H9 (cell line): ENCODE results near the gene NDNF. TPM values are rescaled to one million over a fixed set of nuclear protein-coding genes. Genes with fewer than 3 reads are reported as not detected.

ENCODE experiments used
- DNase-seq: peaks from one replicate; pipeline ENCODE4 v3.0.0-alpha.2; 2017
- H2AFZ ChIP-seq: one replicate; pipeline ENCODE4 v1.6.1; 2013; ENCODE audit warnings: mild to moderate bottlenecking, low read length, control low read depth, moderate library complexity
- H2AK5ac ChIP-seq: 2 replicates; pipeline ENCODE4 v1.6.1; 2013; ENCODE audit warnings: low read length, control low read depth, mixed read lengths; ENCODE audit not compliant: insufficient read length
- H2BK120ac ChIP-seq: one replicate; pipeline ENCODE4 v1.6.1; 2013; ENCODE audit warnings: low read depth, mild to moderate bottlenecking, low read length, control low read depth, inconsistent platforms; ENCODE audit not compliant: poor library complexity, severe bottlenecking
- H2BK12ac ChIP-seq: 2 replicates; pipeline ENCODE4 v1.6.1; 2013; ENCODE audit warnings: low read length, control low read depth, mixed read lengths, low read depth; ENCODE audit not compliant: insufficient read length
- H2BK15ac ChIP-seq: 2 replicates; pipeline ENCODE4 v1.6.1; 2013; ENCODE audit warnings: low read depth, low read length, control low read depth
- H2BK20ac ChIP-seq: one replicate; pipeline ENCODE4 v1.6.1; 2013; ENCODE audit warnings: low read depth, mild to moderate bottlenecking, low read length, control low read depth, inconsistent platforms; ENCODE audit not compliant: poor library complexity, severe bottlenecking
- H2BK5ac ChIP-seq: 2 replicates; pipeline ENCODE4 v1.6.1; 2013; ENCODE audit warnings: low read length, control low read depth, mixed read lengths; ENCODE audit not compliant: insufficient read length
- H3K14ac ChIP-seq: 2 replicates; pipeline ENCODE4 v1.6.1; 2013; ENCODE audit warnings: low read length, control low read depth; ENCODE audit not compliant: insufficient read depth
- H3K18ac ChIP-seq: 2 replicates; pipeline ENCODE4 v1.6.1; 2013; ENCODE audit warnings: low read depth, mild to moderate bottlenecking, mixed read lengths, low read length, control low read depth; ENCODE audit not compliant: insufficient read length
- H3K23ac ChIP-seq: 2 replicates; pipeline ENCODE4 v1.6.1; 2013; ENCODE audit warnings: low read length, control low read depth, mixed read lengths, low read depth; ENCODE audit not compliant: insufficient read length
- H3K23me2 ChIP-seq: 2 replicates; pipeline ENCODE4 v1.6.1; 2013; ENCODE audit warnings: low read depth, mild to moderate bottlenecking, mixed read lengths, low read length, control low read depth; ENCODE audit not compliant: insufficient read length, poor library complexity, severe bottlenecking
- H3K27ac ChIP-seq: 2 replicates; pipeline ENCODE4 v1.5.1; 2013; ENCODE audit warnings: low read length, control low read depth, mixed read lengths, low read depth; ENCODE audit not compliant: insufficient read length
- H3K27me3 ChIP-seq: 2 replicates; pipeline ENCODE4 v1.6.1; 2013; ENCODE audit warnings: low read length, control low read depth, inconsistent platforms; ENCODE audit not compliant: insufficient read depth
- H3K4ac ChIP-seq: 2 replicates; pipeline ENCODE4 v1.6.1; 2013; ENCODE audit warnings: low read depth, mild to moderate bottlenecking, control low read depth, inconsistent platforms, low read length, moderate library complexity
- H3K4me1 ChIP-seq: 2 replicates; pipeline ENCODE4 v1.6.1; 2013; ENCODE audit warnings: low read length, control low read depth, inconsistent platforms; ENCODE audit not compliant: insufficient read depth
- H3K4me2 ChIP-seq: 2 replicates; pipeline ENCODE4 v1.6.1; 2013; ENCODE audit warnings: low read length, control low read depth, mixed read lengths; ENCODE audit not compliant: insufficient read length, insufficient read depth
- H3K56ac ChIP-seq: 2 replicates; pipeline ENCODE4 v1.6.1; 2013; ENCODE audit warnings: low read depth, mild to moderate bottlenecking, mixed read lengths, low read length, control low read depth; ENCODE audit not compliant: insufficient read length
- H3K79me1 ChIP-seq: 2 replicates; pipeline ENCODE4 v1.6.1; 2013; ENCODE audit warnings: low read depth, mild to moderate bottlenecking, moderate library complexity, low read length, control low read depth, inconsistent platforms; ENCODE audit not compliant: insufficient read depth, poor library complexity, severe bottlenecking
- H3K79me2 ChIP-seq: 2 replicates; pipeline ENCODE4 v1.6.1; 2013; ENCODE audit warnings: low read length, control low read depth, inconsistent platforms; ENCODE audit not compliant: insufficient read depth
- H3K9ac ChIP-seq: 2 replicates; pipeline ENCODE4 v1.6.1; 2013; ENCODE audit warnings: low read length, control low read depth, mixed read lengths; ENCODE audit not compliant: insufficient read length; ENCODE audit errors: extremely low read depth
- H3K9me3 ChIP-seq: one replicate; pipeline ENCODE4 v1.6.1; 2013; ENCODE audit warnings: low read depth, low read length, inconsistent platforms; ENCODE audit not compliant: control insufficient read depth
- H3T11ph ChIP-seq: one replicate; pipeline ENCODE4 v1.6.1; 2013; ENCODE audit warnings: mild to moderate bottlenecking, low read length, control low read depth, inconsistent platforms
- H4K20me1 ChIP-seq: one replicate; pipeline ENCODE4 v1.6.1; 2013; ENCODE audit not compliant: control insufficient read depth, insufficient read length, insufficient read depth
- H4K5ac ChIP-seq: 2 replicates; pipeline ENCODE4 v1.6.1; 2013; ENCODE audit warnings: low read depth, mild to moderate bottlenecking, mixed read lengths, low read length, control low read depth; ENCODE audit not compliant: insufficient read length
- H4K8ac ChIP-seq: replicated peaks from 2 replicates; pipeline ENCODE4 v1.6.1; 2013; ENCODE audit warnings: low read length, control low read depth, mixed read lengths, low read depth; ENCODE audit not compliant: insufficient read length
- H4K91ac ChIP-seq: 2 replicates; pipeline ENCODE4 v1.6.1; 2013; ENCODE audit warnings: low read depth, mild to moderate bottlenecking, moderate library complexity, mixed read lengths, low read length, control low read depth; ENCODE audit not compliant: insufficient read length
- H3K27ac Mint-ChIP-seq, 3 experiments: 2 replicates in 2 of 3; 3 replicates in 1 of 3; pipeline ENCODE4 v1.8.0; 2020 to 2021; ENCODE audit warnings: mixed read lengths in 3 of 3, mild to moderate bottlenecking in 1 of 3, moderate library complexity in 1 of 3
- H3K27me3 Mint-ChIP-seq: 2 replicates; pipeline ENCODE4 v1.8.0; 2021; ENCODE audit warnings: low read depth, mild to moderate bottlenecking, moderate library complexity, mixed read lengths
- H3K36me3 Mint-ChIP-seq, 3 experiments: 2 replicates in 2 of 3; 3 replicates in 1 of 3; pipeline ENCODE4 v1.8.0; 2020 to 2021; ENCODE audit warnings: low read depth in 3 of 3, mixed read lengths in 3 of 3; ENCODE audit not compliant: insufficient read depth in 1 of 3
- H3K4me1 Mint-ChIP-seq, 2 experiments: 2 replicates each; pipeline ENCODE4 v1.8.0; 2020; ENCODE audit warnings: mixed read lengths in 2 of 2
- H3K4me3 Mint-ChIP-seq, 2 experiments: 2 replicates in 1 of 2; 3 replicates in 1 of 2; pipeline ENCODE4 v1.8.0; 2020 to 2021; ENCODE audit warnings: mild to moderate bottlenecking in 2 of 2, mixed read lengths in 2 of 2, moderate library complexity in 1 of 2
- H3K9me3 Mint-ChIP-seq, 2 experiments: 2 replicates in 1 of 2; 3 replicates in 1 of 2; pipeline ENCODE4 v1.8.0; 2020; ENCODE audit warnings: mild to moderate bottlenecking in 2 of 2, mixed read lengths in 2 of 2, moderate library complexity in 1 of 2
- CTCF ChIP-seq: fragments of 200-600 bp; sonication (generic); conservative IDR thresholded peaks from 3 replicates; pipeline ENCODE4 v1.8.0; 2021; ENCODE audit warnings: antibody characterized with exemption, mild to moderate bottlenecking
- WGBS: extraction: QIAGEN DNeasy Blood & Tissue Kit; methylation state at CpG from one replicate; pipeline ENCODE4 v1.1.7; 2013; ENCODE audit warnings: missing lambda C conversion rate, low lambda C conversion rate, mixed read lengths; ENCODE audit not compliant: insufficient read length; ENCODE audit errors: extremely low coverage; 5-methylcytosine and 5-hydroxymethylcytosine counted together
- total RNA-seq: library from RNA; stranded (reverse); gene quantifications from 2 replicates; pipeline ENCODE4 v1.2.1, GENCODE V29; 2021

The NDNF gene
- total RNA-seq, 1 experiment from 2014 or later, result 0.17 TPM

GRCh38 chr4:121088867-121089266 lies 16.5 kb upstream of the NDNF start:
- Histone ChIP-seq H3K4me1 (no peaks in the 10 kb centered on the region), H4K8ac (no peak overlapping the region), H3K79me1 (no peaks in the 10 kb centered on the region), H3K9me3 (no peaks in the 10 kb centered on the region), H3K18ac (no peak overlapping the region), H3K23ac (no peak overlapping the region), H2AK5ac (no peak overlapping the region), H3K23me2 (no peaks in the 10 kb centered on the region), H3K14ac (no peak overlapping the region), H3K79me2 (no peaks in the 10 kb centered on the region), H3K9ac (no peak overlapping the region), H2AFZ (no peak overlapping the region), H2BK20ac (no peak overlapping the region), H4K5ac (no peak overlapping the region), H2BK12ac (no peak overlapping the region), H4K20me1 (no peaks in the 10 kb centered on the region), H3K4me2 (no peak overlapping the region), H3K27me3 (no peaks in the 10 kb centered on the region), H2BK15ac (no peak overlapping the region), H4K91ac (no peak overlapping the region), H3K56ac (no peak overlapping the region), H3K4ac (no peak overlapping the region), H2BK5ac (no peak overlapping the region), H3T11ph (no peak overlapping the region), H3K27ac (no peak overlapping the region), H2BK120ac (no peak overlapping the region)
- H3K27ac Mint-ChIP-seq, result no peak overlapping the region
- no peak overlapping the region for H3K4me3 Mint-ChIP-seq
- H3K27me3 Mint-ChIP-seq, result no peaks in the 10 kb centered on the region
- peaks cover 4% of the 10 kb centered on the region in 2 experiments; a peak in 2 of 5 replicates for H3K9me3 Mint-ChIP-seq
- TF ChIP-seq CTCF, result no peak
- WGBS, result no CpG with 5 or more reads among the region's 4 CpGs
- DNase-seq, result no peak
- H3K4me1 Mint-ChIP-seq, result no peaks in the 10 kb centered on the region
- no peaks in the 10 kb centered on the region for H3K36me3 Mint-ChIP-seq
